PFSK-1 (cell line): ENCODE data around the gene MINPP1.

ENCODE experiments used
- FOXP2 ChIP-seq: optimal IDR thresholded peaks from 2 replicates; pipeline ENCODE3; 2011; ENCODE audit warnings: borderline replicate concordance, control low read depth, inconsistent platforms; ENCODE audit not compliant: insufficient read depth; ENCODE audit errors: extremely low read length, extremely low read depth
- POLR2AphosphoS5 ChIP-seq: IDR thresholded peaks from 2 replicates; pipeline ENCODE4 v1.6.1; 2012; ENCODE audit warnings: low read depth, mild to moderate bottlenecking, control low read depth, low read length, moderate library complexity
- REST ChIP-seq, 2 experiments: IDR thresholded peaks; 2 replicates each; pipeline versions ENCODE4 v1.6.1 to v1.8.0; 2011 to 2012; ENCODE audit warnings: low read depth in 2 of 2, low read length in 2 of 2, control low read depth in 1 of 2, inconsistent platforms in 1 of 2, mild to moderate bottlenecking in 1 of 2, moderate library complexity in 1 of 2; ENCODE audit not compliant: insufficient read depth in 1 of 2
- SIN3A ChIP-seq: IDR thresholded peaks from 2 replicates; pipeline ENCODE4 v1.6.1; 2012; ENCODE audit warnings: mild to moderate bottlenecking, low read length, moderate library complexity, borderline replicate concordance; ENCODE audit not compliant: insufficient read depth
- TAF1 ChIP-seq: IDR thresholded peaks from 2 replicates; pipeline ENCODE4 v1.6.1; 2012; ENCODE audit warnings: low read length, control low read depth, borderline replicate concordance; ENCODE audit not compliant: insufficient read depth

MINPP1 gene

DNA sequence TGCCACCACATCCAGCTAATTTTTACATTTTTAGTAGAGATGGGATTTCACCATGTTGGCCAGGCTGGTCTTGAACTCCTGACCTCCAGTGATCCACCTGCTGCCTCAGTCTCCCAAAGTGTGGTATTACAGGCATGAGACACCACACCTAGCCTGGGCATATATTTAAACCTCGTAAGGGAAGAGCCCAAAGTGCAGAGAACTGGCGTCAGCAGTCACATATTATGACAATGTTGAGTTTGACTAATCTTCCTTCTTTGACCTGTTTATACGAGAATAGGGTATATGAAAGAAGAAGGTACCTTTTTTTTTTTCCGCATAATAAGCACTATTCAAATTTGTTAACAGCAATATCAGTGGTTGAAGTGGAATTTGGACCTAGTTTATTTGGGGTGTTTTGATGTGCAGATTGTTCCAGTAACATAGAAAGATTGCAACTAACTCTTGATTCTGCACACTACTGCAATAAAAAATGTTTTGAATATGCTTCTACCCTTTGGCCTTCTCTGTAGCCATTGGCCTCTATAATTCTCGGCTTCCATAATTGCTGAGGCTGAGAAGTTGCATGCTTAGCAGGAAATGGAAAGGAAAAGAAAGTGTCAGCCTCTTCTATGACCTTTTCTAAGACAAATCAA lies 55.9 kb downstream of the MINPP1 start:
- no peak for TF ChIP-seq SIN3A
- no peak for TF ChIP-seq POLR2AphosphoS5

- TF ChIP-seq REST (IDR thresholded peaks at IDR 0.05; ENCODE audit: insufficient read depth in 1 of 2, low read depth in 2 of 2, low read length in 2 of 2) (no peak), TAF1 (no peak), FOXP2 (no peak), POLR2AphosphoS5 (no peak), SIN3A (no peak)
Measured at GRCh38 chr10:87562750-87563149, 58.1 kb downstream of the MINPP1 start.

- no peak for TF ChIP-seq FOXP2
- no peak for TF ChIP-seq TAF1
- no peak for TF ChIP-seq POLR2AphosphoS5
- no peak for TF ChIP-seq SIN3A
- TF ChIP-seq REST (IDR thresholded peaks at IDR 0.05; ENCODE audit: insufficient read depth in 1 of 2, low read depth in 2 of 2, low read length in 2 of 2), result no peak
Measured at GRCh38 chr10:87565010-87565409, 60.3 kb downstream of the MINPP1 start.

DNA sequence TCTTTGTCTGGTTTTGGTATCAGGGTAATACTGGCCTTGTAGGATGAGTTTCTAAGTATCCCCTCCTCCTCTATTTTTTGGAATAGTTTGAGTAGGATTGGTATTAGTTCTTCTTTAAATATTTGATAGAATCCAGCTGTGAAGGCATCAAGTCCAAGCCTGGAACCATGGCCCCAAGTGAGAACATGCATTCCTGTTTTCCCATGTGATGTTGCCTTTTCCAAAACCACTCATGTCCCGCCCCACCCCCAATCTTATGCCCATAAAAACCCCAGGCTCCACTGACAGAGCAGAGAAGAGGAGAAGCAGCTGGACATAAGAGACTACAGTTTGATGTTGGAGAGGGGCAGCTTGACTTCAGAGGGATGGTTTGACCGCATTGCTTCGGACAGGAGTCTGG lies 71.2 kb downstream of the MINPP1 start:
- TF ChIP-seq POLR2AphosphoS5 (no peak), SIN3A (no peak), TAF1 (no peak), FOXP2 (no peak), REST (IDR thresholded peaks at IDR 0.05; ENCODE audit: insufficient read depth in 1 of 2, low read depth in 2 of 2, low read length in 2 of 2) (no peak)

DNA sequence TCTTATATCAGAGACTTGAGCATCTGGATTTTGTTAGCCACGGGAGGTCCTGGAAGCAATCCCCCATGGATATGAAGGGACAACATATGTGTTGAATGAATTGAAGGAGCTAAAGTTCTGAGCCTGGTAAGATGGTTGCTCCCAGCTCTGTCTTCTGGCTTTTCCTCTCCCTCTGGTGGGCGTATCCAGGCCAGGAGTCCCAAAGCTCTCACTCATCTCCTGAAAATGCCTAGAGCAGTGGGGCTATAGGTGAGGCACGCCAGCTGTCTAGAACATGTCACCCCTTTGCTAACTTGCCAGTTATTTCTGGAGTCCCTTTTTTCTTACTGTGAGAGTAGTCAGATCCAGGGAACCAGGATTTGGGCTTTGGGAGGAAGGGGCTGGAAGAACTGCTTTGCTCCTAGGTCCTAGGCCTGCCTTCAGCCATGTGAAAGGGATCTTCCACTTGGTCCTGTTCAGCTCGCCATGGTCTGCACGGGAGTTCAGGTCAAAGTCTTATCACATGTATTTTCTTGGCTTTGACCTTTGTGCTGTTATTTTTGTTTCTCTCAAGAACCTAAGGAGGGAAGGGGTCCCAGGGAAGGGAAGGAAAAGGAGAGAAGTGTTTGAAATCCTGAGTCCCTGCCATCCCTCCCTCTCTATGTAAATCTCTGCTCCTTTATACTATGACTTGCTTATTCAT lies 73.6 kb downstream of the MINPP1 start:
- TF ChIP-seq TAF1, result no peak
- TF ChIP-seq FOXP2, result no peak
- TF ChIP-seq SIN3A, result no peak
- TF ChIP-seq POLR2AphosphoS5, result no peak
- no peak for TF ChIP-seq REST (IDR thresholded peaks at IDR 0.05; ENCODE audit: insufficient read depth in 1 of 2, low read depth in 2 of 2, low read length in 2 of 2)
